ENCODE results near the gene ADAM20. TPM values are rescaled to one million over a fixed set of nuclear protein-coding genes. Genes with fewer than 3 reads are reported as not detected.
"Not testable (repeated sequence)": the region's sequence is repeated elsewhere in the genome, so short reads cannot be mapped to it uniquely, and the experiment has no call there.

ADAM20 gene
- under 1 TPM in 2 of 3 donors, not detected in 1; 0.02 to 0.06 TPM for polyA plus RNA-seq

GRCh38 chr14:70534904-70535303 is at the start of gene ADAM20:
Gene ADAM20 (minus strand): TSS chr14:70535004. CDS start chr14:70524757, 10,247 bp downstream.
- no peak within 1 kb of the TSS for H3K27ac ChIP-seq (ENCODE audit: low read depth, low read length)

GRCh38 chr14:70576891-70577290 is 42.1 kb upstream of the ADAM20 start:
- H3K27ac ChIP-seq (ENCODE audit: low read depth, low read length), result no peak overlapping the region
- whole genome bisulfite sequencing, 3 donors, result 65 to 89% (median 69%) methylated on average over 2 of the region's 2 CpGs

GRCh38 chr14:70573050-70573449 is 38.2 kb upstream of the ADAM20 start:
- no peak overlapping the region for H3K27ac ChIP-seq (ENCODE audit: low read depth, low read length)

GRCh38 chr14:70571139-70571538 is 36.3 kb upstream of the ADAM20 start:
- WGBS, 3 donors, result 94 to 97% (median 94%) methylated on average over 2 of the region's 2 CpGs

More at GRCh38 chr14:70573050-70573449, 38.2 kb upstream of the ADAM20 start:
- WGBS, 3 donors, result 91 to 100% (median 99%) methylated on average over 1 of the region's 1 CpG

GRCh38 chr14:70567791-70568190 is 33.0 kb upstream of the ADAM20 start:
- H3K27ac ChIP-seq (ENCODE audit: low read depth, low read length), result no peak overlapping the region
- WGBS, 3 donors, result 42 to 51% (median 49%) methylated on average over 2 of the region's 2 CpGs

More at GRCh38 chr14:70571139-70571538, 36.3 kb upstream of the ADAM20 start:
- H3K27ac ChIP-seq (ENCODE audit: low read depth, low read length), result no peak overlapping the region

GRCh38 chr14:70563869-70564268 is 29.1 kb upstream of the ADAM20 start:
- 52 to 100% (median 100%) methylated on average over 1 of the region's 1 CpG for WGBS, 3 donors
- H3K27ac ChIP-seq (ENCODE audit: low read depth, low read length), result no peak overlapping the region

GRCh38 chr14:70563417-70563816 is 28.6 kb upstream of the ADAM20 start:
- 98 to 99% (median 98%) methylated on average over 4 of the region's 4 CpGs for WGBS, 3 donors
- H3K27ac ChIP-seq (ENCODE audit: low read depth, low read length), result no peak overlapping the region

GRCh38 chr14:70558356-70558755 is 23.6 kb upstream of the ADAM20 start:
- no peak overlapping the region for H3K27ac ChIP-seq (ENCODE audit: low read depth, low read length)

GRCh38 chr14:70555890-70556289 is 21.1 kb upstream of the ADAM20 start:
- WGBS, 3 donors, result 31 to 36% (median 34%) methylated on average over 19 of the region's 19 CpGs
- no peak overlapping the region for H3K27ac ChIP-seq (ENCODE audit: low read depth, low read length)

GRCh38 chr14:70538087-70538486 is 3.3 kb upstream of the ADAM20 start:
- WGBS, 3 donors, result 71 to 88% (median 77%) methylated on average over 5 of the region's 5 CpGs
- no peak overlapping the region for H3K27ac ChIP-seq (ENCODE audit: low read depth, low read length)

GRCh38 chr14:70536830-70537229 is 2.0 kb upstream of the ADAM20 start:
- WGBS, 3 donors, result 65 to 100% (median 96%) methylated on average over 1 of the region's 1 CpG
- H3K27ac ChIP-seq (ENCODE audit: low read depth, low read length), result no peak overlapping the region

- H3K27ac ChIP-seq (ENCODE audit: low read depth, low read length), result no peak overlapping the region
- WGBS, 3 donors, result 95 to 100% (median 98%) methylated on average over 2 of the region's 2 CpGs
These were observed 4.4 kb downstream of the ADAM20 start for GRCh38 chr14:70530417-70530816.

GRCh38 chr14:70527501-70528105 is 7.2 kb downstream of the ADAM20 start:
- no peak overlapping the region for H3K27ac ChIP-seq (ENCODE audit: low read depth, low read length)
- 93 to 96% (median 93%) methylated on average over 2 of the region's 2 CpGs for WGBS, 3 donors

- no peak overlapping the region for H3K27ac ChIP-seq (ENCODE audit: low read depth, low read length)
These were observed 9.1 kb downstream of the ADAM20 start for GRCh38 chr14:70525691-70526090.

- H3K27ac ChIP-seq (ENCODE audit: low read depth, low read length), result no peak overlapping the region
- WGBS, 3 donors, result 95 to 98% (median 97%) methylated on average over 3 of the region's 3 CpGs
These were observed 19.0 kb downstream of the ADAM20 start for GRCh38 chr14:70515811-70516210.

- WGBS, 3 donors, result 32 to 60% (median 55%) methylated on average over 4 of the region's 4 CpGs
These were observed 20.4 kb downstream of the ADAM20 start for GRCh38 chr14:70514168-70515069.

GRCh38 chr14:70498191-70498590 is 36.6 kb downstream of the ADAM20 start:
- H3K27ac ChIP-seq (ENCODE audit: low read depth, low read length), result no peak overlapping the region

More at GRCh38 chr14:70514168-70515069, 20.4 kb downstream of the ADAM20 start:
- H3K27ac ChIP-seq (ENCODE audit: low read depth, low read length), result no peak overlapping the region

GRCh38 chr14:70489579-70490200 is 45.1 kb downstream of the ADAM20 start:
- H3K27ac ChIP-seq (ENCODE audit: low read depth, low read length), result no peak overlapping the region
- WGBS, 3 donors, result 80 to 97% (median 81%) methylated on average over 3 of the region's 3 CpGs

- 94 to 96% (median 96%) methylated on average over 35 to 57 of the region's 57 CpGs for WGBS, 3 donors
- not testable (repeated sequence) for H3K27ac ChIP-seq (ENCODE audit: low read depth, low read length)
These were observed 57.3 kb downstream of the ADAM20 start for GRCh38 chr14:70477356-70478105.
